Measurements from ENCODE around the gene OSMR. TPM values are rescaled to one million over a fixed set of nuclear protein-coding genes. Genes with fewer than 3 reads are reported as not detected.
A peak's percentile ranks its signal among the peaks of the same experiment; 100 is the strongest.

Gene OSMR
- total and polyA plus RNA-seq, 9 of the 15 experiments (the other 6 are each of a cell fraction or from before 2014, with no cell fraction given): 0.18 to 1.7 (median 0.94) TPM

DNA sequence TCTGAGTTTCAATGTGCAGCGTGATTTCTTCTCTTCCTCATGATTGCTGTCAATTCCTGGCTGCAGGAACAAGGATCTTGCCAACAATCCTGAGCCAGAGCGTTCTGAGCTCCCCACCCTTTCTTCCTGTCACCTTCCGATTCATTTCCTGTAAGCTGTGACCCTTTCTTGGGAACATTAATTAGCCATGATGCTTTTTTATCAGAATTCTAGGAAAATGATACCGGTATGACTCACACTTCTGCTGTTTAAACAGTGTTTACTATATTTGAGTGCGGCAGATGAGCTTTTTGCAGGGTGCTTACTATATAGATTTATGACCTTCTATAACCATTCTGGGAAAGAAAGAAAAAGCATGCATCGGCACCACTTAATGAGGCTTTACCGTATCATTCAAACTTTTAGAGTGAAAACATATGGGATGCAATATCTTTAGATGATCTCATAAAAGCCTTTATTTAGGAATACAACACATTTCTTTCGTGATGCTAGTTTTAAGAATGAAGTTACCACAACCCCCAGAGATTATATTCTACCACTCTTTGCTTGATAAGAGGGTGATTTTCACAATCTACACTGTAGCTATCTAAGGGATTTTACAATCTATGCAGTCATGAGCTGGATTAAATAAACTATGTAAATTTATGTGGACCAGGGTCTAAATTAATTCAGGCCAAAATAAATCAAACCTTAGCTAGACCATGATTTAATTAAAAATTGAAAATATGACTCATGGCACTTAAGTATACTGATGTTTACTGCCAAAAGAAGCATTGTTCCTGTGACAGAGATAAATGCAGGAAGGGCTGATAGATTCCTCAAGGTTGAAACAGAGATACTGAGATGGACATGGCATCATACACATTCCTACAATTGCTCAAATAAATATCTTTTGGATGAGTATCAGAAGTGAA lies 38.0 kb upstream of the OSMR start (continued):
- TF ChIP-seq KLF1 (tag; IDR thresholded peaks at IDR 0.05): no peak
- TF ChIP-seq CEBPB (tag; IDR thresholded peaks at IDR 0.05): no peak
- TF ChIP-seq, protein P1, sequence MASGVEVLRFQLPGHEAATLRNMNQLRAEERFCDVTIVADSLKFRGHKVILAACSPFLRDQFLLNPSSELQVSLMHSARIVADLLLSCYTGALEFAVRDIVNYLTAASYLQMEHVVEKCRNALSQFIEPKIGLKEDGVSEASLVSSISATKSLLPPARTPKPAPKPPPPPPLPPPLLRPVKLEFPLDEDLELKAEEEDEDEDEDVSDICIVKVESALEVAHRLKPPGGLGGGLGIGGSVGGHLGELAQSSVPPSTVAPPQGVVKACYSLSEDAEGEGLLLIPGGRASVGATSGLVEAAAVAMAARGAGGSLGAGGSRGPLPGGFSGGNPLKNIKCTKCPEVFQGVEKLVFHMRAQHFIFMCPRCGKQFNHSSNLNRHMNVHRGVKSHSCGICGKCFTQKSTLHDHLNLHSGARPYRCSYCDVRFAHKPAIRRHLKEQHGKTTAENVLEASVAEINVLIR (CRISPR knock-in tag; IDR thresholded peaks at IDR 0.05): no peak
- TF ChIP-seq, protein P2, sequence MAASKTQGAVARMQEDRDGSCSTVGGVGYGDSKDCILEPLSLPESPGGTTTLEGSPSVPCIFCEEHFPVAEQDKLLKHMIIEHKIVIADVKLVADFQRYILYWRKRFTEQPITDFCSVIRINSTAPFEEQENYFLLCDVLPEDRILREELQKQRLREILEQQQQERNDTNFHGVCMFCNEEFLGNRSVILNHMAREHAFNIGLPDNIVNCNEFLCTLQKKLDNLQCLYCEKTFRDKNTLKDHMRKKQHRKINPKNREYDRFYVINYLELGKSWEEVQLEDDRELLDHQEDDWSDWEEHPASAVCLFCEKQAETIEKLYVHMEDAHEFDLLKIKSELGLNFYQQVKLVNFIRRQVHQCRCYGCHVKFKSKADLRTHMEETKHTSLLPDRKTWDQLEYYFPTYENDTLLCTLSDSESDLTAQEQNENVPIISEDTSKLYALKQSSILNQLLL (CRISPR knock-in tag; IDR thresholded peaks at IDR 0.05; ENCODE audit: borderline replicate concordance): no peak
- TF ChIP-seq FOXA3 (CRISPR knock-in tag; conservative IDR thresholded peaks at IDR 0.05 in 1 of 2, IDR thresholded peaks at IDR 0.05 in 1 of 2): peak in 1 of 2 experiments; percentile 82; a peak in 2 of 4 replicates
- TF ChIP-seq, protein P3, sequence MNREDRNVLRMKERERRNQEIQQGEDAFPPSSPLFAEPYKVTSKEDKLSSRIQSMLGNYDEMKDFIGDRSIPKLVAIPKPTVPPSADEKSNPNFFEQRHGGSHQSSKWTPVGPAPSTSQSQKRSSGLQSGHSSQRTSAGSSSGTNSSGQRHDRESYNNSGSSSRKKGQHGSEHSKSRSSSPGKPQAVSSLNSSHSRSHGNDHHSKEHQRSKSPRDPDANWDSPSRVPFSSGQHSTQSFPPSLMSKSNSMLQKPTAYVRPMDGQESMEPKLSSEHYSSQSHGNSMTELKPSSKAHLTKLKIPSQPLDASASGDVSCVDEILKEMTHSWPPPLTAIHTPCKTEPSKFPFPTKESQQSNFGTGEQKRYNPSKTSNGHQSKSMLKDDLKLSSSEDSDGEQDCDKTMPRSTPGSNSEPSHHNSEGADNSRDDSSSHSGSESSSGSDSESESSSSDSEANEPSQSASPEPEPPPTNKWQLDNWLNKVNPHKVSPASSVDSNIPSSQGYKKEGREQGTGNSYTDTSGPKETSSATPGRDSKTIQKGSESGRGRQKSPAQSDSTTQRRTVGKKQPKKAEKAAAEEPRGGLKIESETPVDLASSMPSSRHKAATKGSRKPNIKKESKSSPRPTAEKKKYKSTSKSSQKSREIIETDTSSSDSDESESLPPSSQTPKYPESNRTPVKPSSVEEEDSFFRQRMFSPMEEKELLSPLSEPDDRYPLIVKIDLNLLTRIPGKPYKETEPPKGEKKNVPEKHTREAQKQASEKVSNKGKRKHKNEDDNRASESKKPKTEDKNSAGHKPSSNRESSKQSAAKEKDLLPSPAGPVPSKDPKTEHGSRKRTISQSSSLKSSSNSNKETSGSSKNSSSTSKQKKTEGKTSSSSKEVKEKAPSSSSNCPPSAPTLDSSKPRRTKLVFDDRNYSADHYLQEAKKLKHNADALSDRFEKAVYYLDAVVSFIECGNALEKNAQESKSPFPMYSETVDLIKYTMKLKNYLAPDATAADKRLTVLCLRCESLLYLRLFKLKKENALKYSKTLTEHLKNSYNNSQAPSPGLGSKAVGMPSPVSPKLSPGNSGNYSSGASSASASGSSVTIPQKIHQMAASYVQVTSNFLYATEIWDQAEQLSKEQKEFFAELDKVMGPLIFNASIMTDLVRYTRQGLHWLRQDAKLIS (CRISPR knock-in tag; IDR thresholded peaks at IDR 0.05): no peak
- TF ChIP-seq, protein P4, sequence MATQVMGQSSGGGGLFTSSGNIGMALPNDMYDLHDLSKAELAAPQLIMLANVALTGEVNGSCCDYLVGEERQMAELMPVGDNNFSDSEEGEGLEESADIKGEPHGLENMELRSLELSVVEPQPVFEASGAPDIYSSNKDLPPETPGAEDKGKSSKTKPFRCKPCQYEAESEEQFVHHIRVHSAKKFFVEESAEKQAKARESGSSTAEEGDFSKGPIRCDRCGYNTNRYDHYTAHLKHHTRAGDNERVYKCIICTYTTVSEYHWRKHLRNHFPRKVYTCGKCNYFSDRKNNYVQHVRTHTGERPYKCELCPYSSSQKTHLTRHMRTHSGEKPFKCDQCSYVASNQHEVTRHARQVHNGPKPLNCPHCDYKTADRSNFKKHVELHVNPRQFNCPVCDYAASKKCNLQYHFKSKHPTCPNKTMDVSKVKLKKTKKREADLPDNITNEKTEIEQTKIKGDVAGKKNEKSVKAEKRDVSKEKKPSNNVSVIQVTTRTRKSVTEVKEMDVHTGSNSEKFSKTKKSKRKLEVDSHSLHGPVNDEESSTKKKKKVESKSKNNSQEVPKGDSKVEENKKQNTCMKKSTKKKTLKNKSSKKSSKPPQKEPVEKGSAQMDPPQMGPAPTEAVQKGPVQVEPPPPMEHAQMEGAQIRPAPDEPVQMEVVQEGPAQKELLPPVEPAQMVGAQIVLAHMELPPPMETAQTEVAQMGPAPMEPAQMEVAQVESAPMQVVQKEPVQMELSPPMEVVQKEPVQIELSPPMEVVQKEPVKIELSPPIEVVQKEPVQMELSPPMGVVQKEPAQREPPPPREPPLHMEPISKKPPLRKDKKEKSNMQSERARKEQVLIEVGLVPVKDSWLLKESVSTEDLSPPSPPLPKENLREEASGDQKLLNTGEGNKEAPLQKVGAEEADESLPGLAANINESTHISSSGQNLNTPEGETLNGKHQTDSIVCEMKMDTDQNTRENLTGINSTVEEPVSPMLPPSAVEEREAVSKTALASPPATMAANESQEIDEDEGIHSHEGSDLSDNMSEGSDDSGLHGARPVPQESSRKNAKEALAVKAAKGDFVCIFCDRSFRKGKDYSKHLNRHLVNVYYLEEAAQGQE (IDR thresholded peaks at IDR 0.05; ENCODE audit: borderline replicate concordance): peak; percentile 22; the same call in 1 of the 2 replicates
- TF ChIP-seq, protein P4 (CRISPR knock-in tag; IDR thresholded peaks at IDR 0.05; ENCODE audit: low read depth): no peak
- TF ChIP-seq RBM34 (IDR thresholded peaks at IDR 0.05; ENCODE audit: borderline replicate concordance, insufficient read depth, low read length): no peak
- no peak for TF ChIP-seq PHF20 (IDR thresholded peaks at IDR 0.05; ENCODE audit: partially characterized antibody)
- peak; percentile 45 for TF ChIP-seq FOS (IDR thresholded peaks at IDR 0.05; ENCODE audit: extremely low read depth, insufficient read length)
